ENCODE results near the gene SCAP.
A peak's percentile ranks its signal among the peaks of the same experiment; 100 is the strongest.
"Not testable (repeated sequence)": the region's sequence is repeated elsewhere in the genome, so short reads cannot be mapped to it uniquely, and the experiment has no call there.

SCAP gene

GRCh38 chr3:47479826-47480160 lies 4.1 kb upstream of the SCAP start:
- Histone ChIP-seq H3K4me3 (ENCODE audit: low read length) (no peak overlapping the region), H3K4me1 (ENCODE audit: insufficient read depth, low read length) (peaks cover 20% of the 10 kb centered on the region), H3K9me3 (ENCODE audit: insufficient read depth, low read depth, low read length) (no peaks in the 10 kb centered on the region), H3K27ac (ENCODE audit: low read depth, low read length) (no peak overlapping the region), H3K27me3 (ENCODE audit: insufficient read depth, low read length) (no peaks in the 10 kb centered on the region), H3K36me3 (ENCODE audit: insufficient read depth, low read length) (no peaks in the 10 kb centered on the region), H3K9ac (ENCODE audit: low read depth, low read length) (no peak overlapping the region)
- WGBS, result 89% methylated on average over 2 of the region's 2 CpGs

DNA sequence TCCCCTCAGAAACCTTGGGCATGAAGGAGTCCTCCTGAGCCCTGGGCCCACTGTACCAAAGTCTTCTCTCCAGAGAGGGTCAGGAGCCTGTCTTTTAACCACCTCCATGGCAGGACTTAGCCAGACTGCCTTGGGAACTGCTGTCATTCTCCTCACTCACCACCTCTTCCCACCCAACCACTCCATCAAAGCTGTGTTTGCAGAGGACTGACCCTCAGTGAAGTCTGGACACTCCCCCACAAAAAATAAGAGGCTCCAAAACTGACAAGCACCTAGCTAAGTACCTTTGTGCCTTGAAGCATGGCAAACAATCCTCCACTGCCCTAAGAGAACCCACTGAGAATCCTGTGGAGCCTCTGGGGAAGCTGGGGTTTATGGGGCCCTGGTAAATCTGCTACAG lies 2.3 kb upstream of the SCAP start:
- Histone ChIP-seq H3K27ac (ENCODE audit: low read depth, low read length) (no peak overlapping the region), H3K9me3 (ENCODE audit: insufficient read depth, low read depth, low read length) (no peaks in the 10 kb centered on the region), H3K27me3 (ENCODE audit: insufficient read depth, low read length) (no peaks in the 10 kb centered on the region), H3K4me3 (ENCODE audit: low read length) (no peak overlapping the region), H3K4me1 (ENCODE audit: insufficient read depth, low read length) (peaks cover 26% of the 10 kb centered on the region), H3K36me3 (ENCODE audit: insufficient read depth, low read length) (no peaks in the 10 kb centered on the region), H3K9ac (ENCODE audit: low read depth, low read length) (no peak overlapping the region)

GRCh38 chr3:47476644-47477199 lies 981 bp upstream of the SCAP start:
- Histone ChIP-seq H3K9ac (ENCODE audit: low read depth, low read length) (no peak overlapping the region), H3K27ac (ENCODE audit: low read depth, low read length) (no peak overlapping the region), H3K4me3 (ENCODE audit: low read length) (peak overlapping the region; percentile 100; the same call in 1 of the 2 replicates)

GRCh38 chr3:47476330-47476626 lies 537 bp upstream of the SCAP start:
- Histone ChIP-seq H3K9ac (ENCODE audit: low read depth, low read length) (0 out of 2 replicates have a peak overlapping the region, but pooled peaks have one; percentile 50), H3K27me3 (ENCODE audit: insufficient read depth, low read length) (no peaks in the 10 kb centered on the region), H3K4me3 (ENCODE audit: low read length) (peak overlapping the region; percentile 100), H3K4me1 (ENCODE audit: insufficient read depth, low read length) (peaks cover 15% of the 10 kb centered on the region), H3K27ac (ENCODE audit: low read depth, low read length) (0 out of 2 replicates have a peak overlapping the region, but pooled peaks have one; percentile 58), H3K36me3 (ENCODE audit: insufficient read depth, low read length) (no peaks in the 10 kb centered on the region), H3K9me3 (ENCODE audit: insufficient read depth, low read depth, low read length) (no peaks in the 10 kb centered on the region)
- 87% methylated on average over 5 of the region's 5 CpGs for WGBS

More at GRCh38 chr3:47476644-47477199, 981 bp upstream of the SCAP start:
- Histone ChIP-seq H3K4me1 (ENCODE audit: insufficient read depth, low read length) (peaks cover 19% of the 10 kb centered on the region), H3K36me3 (ENCODE audit: insufficient read depth, low read length) (no peaks in the 10 kb centered on the region), H3K27me3 (ENCODE audit: insufficient read depth, low read length) (no peaks in the 10 kb centered on the region), H3K9me3 (ENCODE audit: insufficient read depth, low read depth, low read length) (no peaks in the 10 kb centered on the region)
- WGBS, result 92% methylated on average over 11 of the region's 11 CpGs

DNA sequence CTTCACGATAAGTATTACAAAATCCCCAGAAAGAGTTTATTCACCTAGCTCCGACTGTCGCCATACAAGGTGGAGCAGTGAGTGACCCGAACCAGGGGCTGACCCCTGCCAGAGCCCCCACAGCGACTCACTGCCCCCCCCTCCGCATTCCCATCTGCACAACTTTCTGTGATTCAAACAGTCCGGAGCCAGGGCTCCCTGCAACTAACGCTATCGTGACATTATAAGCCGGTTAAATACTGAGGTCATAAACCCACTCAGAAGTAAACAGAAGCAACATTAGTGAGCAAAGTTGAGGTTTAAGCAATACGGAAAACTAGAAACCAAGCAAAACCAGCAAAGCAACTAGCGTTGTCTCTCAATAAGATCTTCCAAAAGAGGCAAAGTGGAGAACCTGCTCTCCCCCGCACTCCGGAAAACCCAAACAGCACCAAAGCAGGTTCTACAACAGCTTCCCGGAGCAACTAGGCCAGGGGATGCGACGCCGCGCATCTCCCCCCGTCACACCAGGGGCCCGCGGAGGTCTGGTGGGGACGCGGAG lies 642 bp downstream of the SCAP start:
- peak overlapping the region; percentile 83 for H3K9ac ChIP-seq (ENCODE audit: low read depth, low read length)
- H3K4me1 ChIP-seq (ENCODE audit: insufficient read depth, low read length), result peaks cover 8% of the 10 kb centered on the region; the same call in 1 of the 2 replicates
- 2% methylated on average over 24 of the region's 24 CpGs for WGBS
- H3K4me3 ChIP-seq (ENCODE audit: low read length), result peak overlapping the region; percentile 100
- H3K36me3 ChIP-seq (ENCODE audit: insufficient read depth, low read length), result no peaks in the 10 kb centered on the region
- no peaks in the 10 kb centered on the region for H3K27me3 ChIP-seq (ENCODE audit: insufficient read depth, low read length)
- H3K9me3 ChIP-seq (ENCODE audit: insufficient read depth, low read depth, low read length), result no peaks in the 10 kb centered on the region
- H3K27ac ChIP-seq (ENCODE audit: low read depth, low read length), result peak overlapping the region; percentile 70

DNA sequence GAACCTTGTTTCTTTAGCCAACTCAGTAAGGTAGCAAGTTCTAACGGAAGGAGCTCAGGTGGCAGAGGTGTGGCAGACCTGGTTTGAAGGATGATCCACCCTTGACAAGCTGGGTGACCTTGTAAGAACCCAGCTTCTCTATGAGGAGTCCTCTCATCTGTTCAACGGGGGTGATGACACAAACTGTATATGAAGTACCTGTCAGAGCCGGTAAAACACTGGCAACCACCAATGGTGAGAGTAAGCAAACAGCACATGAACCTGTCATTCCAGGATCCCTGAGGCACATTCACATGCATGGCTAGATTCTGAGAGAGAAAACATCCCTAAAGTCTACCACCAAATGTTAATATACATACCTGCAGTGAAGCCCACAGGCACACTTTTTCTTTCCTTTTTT lies 2.4 kb downstream of the SCAP start:
- Histone ChIP-seq H3K36me3 (ENCODE audit: insufficient read depth, low read length) (no peaks in the 10 kb centered on the region), H3K4me1 (ENCODE audit: insufficient read depth, low read length) (0 out of 2 replicates have a peak, but pooled peaks cover 5% of the 10 kb centered on the region), H3K9ac (ENCODE audit: low read depth, low read length) (no peak overlapping the region), H3K27ac (ENCODE audit: low read depth, low read length) (no peak overlapping the region), H3K27me3 (ENCODE audit: insufficient read depth, low read length) (no peaks in the 10 kb centered on the region), H3K9me3 (ENCODE audit: insufficient read depth, low read depth, low read length) (no peaks in the 10 kb centered on the region), H3K4me3 (ENCODE audit: low read length) (no peak overlapping the region)
- WGBS, result 80% methylated on average over 3 of the region's 3 CpGs

- no peak overlapping the region for H3K9ac ChIP-seq (ENCODE audit: low read depth, low read length)
- H3K4me3 ChIP-seq (ENCODE audit: low read length), result no peak overlapping the region
- no peaks in the 10 kb centered on the region for H3K27me3 ChIP-seq (ENCODE audit: insufficient read depth, low read length)
- 96% methylated on average over 3 of the region's 3 CpGs for WGBS
- H3K9me3 ChIP-seq (ENCODE audit: insufficient read depth, low read depth, low read length), result no peaks in the 10 kb centered on the region
- no peak overlapping the region for H3K27ac ChIP-seq (ENCODE audit: low read depth, low read length)
- H3K4me1 ChIP-seq (ENCODE audit: insufficient read depth, low read length), result 0 out of 2 replicates have a peak, but pooled peaks cover 5% of the 10 kb centered on the region
- H3K36me3 ChIP-seq (ENCODE audit: insufficient read depth, low read length), result no peaks in the 10 kb centered on the region
Observed at GRCh38 chr3:47469616-47470015, 6.1 kb downstream of the SCAP start.

DNA sequence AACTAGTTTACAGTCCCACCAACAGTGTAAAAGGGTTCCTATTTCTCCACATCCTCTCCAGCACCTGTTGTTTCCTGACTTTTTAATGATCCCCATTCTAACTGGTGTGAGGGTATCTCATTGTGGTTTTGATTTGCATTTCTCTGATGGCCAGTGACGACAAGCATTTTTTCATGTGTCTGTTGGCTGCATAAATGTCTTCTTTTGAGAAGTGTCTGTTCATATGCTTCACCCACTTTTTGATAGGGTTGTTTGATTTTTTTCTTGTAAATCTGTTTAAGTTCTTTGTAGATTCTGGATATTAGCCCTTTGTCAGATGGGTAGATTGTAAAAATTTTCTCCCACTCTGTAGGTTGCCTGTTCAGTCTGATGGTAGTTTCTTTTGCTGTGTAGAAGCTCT lies 7.4 kb downstream of the SCAP start:
- not testable (repeated sequence) for H3K27ac ChIP-seq (ENCODE audit: low read depth, low read length); H3K4me1 ChIP-seq (ENCODE audit: insufficient read depth, low read length); H3K9ac ChIP-seq (ENCODE audit: low read depth, low read length); H3K36me3 ChIP-seq (ENCODE audit: insufficient read depth, low read length); H3K4me3 ChIP-seq (ENCODE audit: low read length); H3K27me3 ChIP-seq (ENCODE audit: insufficient read depth, low read length); H3K9me3 ChIP-seq (ENCODE audit: insufficient read depth, low read depth, low read length)
- WGBS, result 92% methylated on average over 1 of the region's 1 CpG

- Histone ChIP-seq H3K27ac (ENCODE audit: low read depth, low read length) (no peak overlapping the region), H3K4me3 (ENCODE audit: low read length) (no peak overlapping the region), H3K36me3 (ENCODE audit: insufficient read depth, low read length) (no peaks in the 10 kb centered on the region), H3K9me3 (ENCODE audit: insufficient read depth, low read depth, low read length) (no peaks in the 10 kb centered on the region), H3K9ac (ENCODE audit: low read depth, low read length) (no peak overlapping the region), H3K4me1 (ENCODE audit: insufficient read depth, low read length) (no peaks in the 10 kb centered on the region), H3K27me3 (ENCODE audit: insufficient read depth, low read length) (no peaks in the 10 kb centered on the region)
- 100% methylated on average over 1 of the region's 1 CpG for WGBS
Observed at GRCh38 chr3:47464588-47464987, 11.2 kb downstream of the SCAP start.

- not testable (repeated sequence) for H3K36me3 ChIP-seq (ENCODE audit: insufficient read depth, low read length); H3K4me1 ChIP-seq (ENCODE audit: insufficient read depth, low read length); H3K4me3 ChIP-seq (ENCODE audit: low read length); H3K9ac ChIP-seq (ENCODE audit: low read depth, low read length); H3K27me3 ChIP-seq (ENCODE audit: insufficient read depth, low read length); H3K9me3 ChIP-seq (ENCODE audit: insufficient read depth, low read depth, low read length); H3K27ac ChIP-seq (ENCODE audit: low read depth, low read length)
- WGBS, result 95% methylated on average over 9 of the region's 9 CpGs
Observed at GRCh38 chr3:47459534-47460085, 16.1 kb downstream of the SCAP start.

GRCh38 chr3:47456984-47457383 lies 18.8 kb downstream of the SCAP start:
- H3K27me3 ChIP-seq (ENCODE audit: insufficient read depth, low read length), result no peaks in the 10 kb centered on the region
- no peaks in the 10 kb centered on the region for H3K4me1 ChIP-seq (ENCODE audit: insufficient read depth, low read length)
- no peak overlapping the region for H3K9ac ChIP-seq (ENCODE audit: low read depth, low read length)
- H3K4me3 ChIP-seq (ENCODE audit: low read length), result no peak overlapping the region
- no peak overlapping the region for H3K27ac ChIP-seq (ENCODE audit: low read depth, low read length)
- no peaks in the 10 kb centered on the region for H3K36me3 ChIP-seq (ENCODE audit: insufficient read depth, low read length)
- no peaks in the 10 kb centered on the region for H3K9me3 ChIP-seq (ENCODE audit: insufficient read depth, low read depth, low read length)
